Epithelial cell of prostate (primary cell): ENCODE measurements around the gene NEU2.

ENCODE experiments used
- DNase-seq: peaks from one replicate; pipeline ENCODE4 v3.0.0-alpha.2; 2011; ENCODE audit warnings: low read depth, low spot score
- H3K27ac ChIP-seq: fragments of 450-650 bp; 2 replicates; pipeline ENCODE4 v1.5.1; 2017; ENCODE audit warnings: mild to moderate bottlenecking

Gene NEU2

GRCh38 chr2:233032551-233033320 is at the start of gene NEU2:
NEU2 (plus strand) TSS chr2:233032672; CDS start chr2:233032672, 0 bp downstream.
- DNase-seq: no peak
- H3K27ac ChIP-seq: peak within 1 kb of the TSS; percentile 40

GRCh38 chr2:232982926-232983668 is 49.4 kb upstream of the NEU2 start:
- DNase-seq: no peak
- no peak overlapping the region for H3K27ac ChIP-seq

DNA sequence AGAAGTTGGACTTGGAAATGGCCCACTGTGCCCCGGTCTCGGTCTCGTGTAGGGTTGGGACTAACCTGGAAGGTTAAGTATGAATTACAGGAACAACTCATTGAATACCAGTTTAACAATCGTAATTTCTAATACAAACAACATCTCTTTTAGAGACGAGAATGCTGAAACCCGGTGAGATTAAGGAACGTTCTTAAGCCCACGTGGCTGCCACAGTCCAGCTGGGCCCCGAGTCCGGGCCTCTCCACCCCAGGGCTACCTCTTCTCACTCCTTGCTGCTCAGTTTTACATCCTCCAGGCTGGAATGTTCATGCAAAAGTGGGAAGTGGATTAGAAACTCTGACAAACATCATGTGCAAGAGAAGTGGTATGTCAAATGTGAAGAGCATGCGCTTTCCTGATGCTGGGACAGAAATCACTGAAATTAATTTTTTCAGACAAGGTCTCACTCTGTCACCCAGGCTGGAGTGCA is 48.8 kb upstream of the NEU2 start:
- no peak overlapping the region for H3K27ac ChIP-seq
- DNase-seq: no peak

DNA sequence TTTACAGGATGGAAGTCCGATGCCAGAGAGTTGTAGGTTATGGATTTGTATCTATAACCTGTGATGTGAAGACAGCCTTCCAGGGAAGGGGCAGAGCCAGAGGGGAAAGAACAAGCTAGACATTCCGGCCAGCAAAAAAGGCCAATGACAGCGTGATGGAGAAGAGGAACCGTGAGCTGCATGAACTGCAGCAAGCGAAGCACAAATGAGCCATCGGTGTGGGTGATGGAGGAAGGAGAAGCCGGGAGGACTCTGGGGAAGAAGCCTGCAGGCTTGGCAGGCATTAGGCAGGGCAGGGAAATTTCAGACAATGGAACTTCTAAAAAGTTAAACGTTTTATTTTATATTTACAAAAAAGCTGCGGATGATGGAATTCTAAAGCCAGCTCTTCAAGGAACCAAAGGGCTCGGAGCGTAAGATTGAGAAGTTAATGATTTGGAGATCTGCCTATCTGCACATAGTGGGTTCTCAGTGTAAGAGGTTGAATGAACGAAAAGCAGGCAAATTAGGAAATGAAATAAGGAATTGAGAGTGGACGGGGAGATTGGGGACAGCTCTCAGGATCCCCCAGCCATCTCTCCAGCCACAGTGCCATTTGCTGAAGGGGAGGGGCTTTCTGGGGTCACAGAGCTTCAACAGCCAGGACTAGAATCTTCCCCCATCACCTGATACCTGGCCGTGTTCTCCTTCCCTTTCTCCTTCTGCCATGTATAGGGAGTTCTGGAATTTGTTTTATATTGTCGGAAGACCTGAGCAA is 47.8 kb upstream of the NEU2 start:
- no peak for DNase-seq
- H3K27ac ChIP-seq: no peak overlapping the region

- DNase-seq: no peak
- H3K27ac ChIP-seq: no peak overlapping the region
These were observed 46.3 kb upstream of the NEU2 start for GRCh38 chr2:232986155-232986554.

GRCh38 chr2:232993231-232993821 is 39.1 kb upstream of the NEU2 start:
- DNase-seq: no peak
- H3K27ac ChIP-seq: no peak overlapping the region

GRCh38 chr2:232994446-232994845 is 38.0 kb upstream of the NEU2 start:
- no peak overlapping the region for H3K27ac ChIP-seq
- no peak for DNase-seq

- no peak for DNase-seq
- H3K27ac ChIP-seq: no peak overlapping the region
These were observed 34.5 kb upstream of the NEU2 start for GRCh38 chr2:232997749-232998665.

GRCh38 chr2:232998666-232998985 is 33.8 kb upstream of the NEU2 start:
- H3K27ac ChIP-seq: no peak overlapping the region
- DNase-seq: no peak

- no peak overlapping the region for H3K27ac ChIP-seq
- DNase-seq: no peak
These were observed 33.1 kb upstream of the NEU2 start for GRCh38 chr2:232999354-232999753.

GRCh38 chr2:233000886-233001750 is 31.4 kb upstream of the NEU2 start:
- H3K27ac ChIP-seq: no peak overlapping the region
- no peak for DNase-seq

DNA sequence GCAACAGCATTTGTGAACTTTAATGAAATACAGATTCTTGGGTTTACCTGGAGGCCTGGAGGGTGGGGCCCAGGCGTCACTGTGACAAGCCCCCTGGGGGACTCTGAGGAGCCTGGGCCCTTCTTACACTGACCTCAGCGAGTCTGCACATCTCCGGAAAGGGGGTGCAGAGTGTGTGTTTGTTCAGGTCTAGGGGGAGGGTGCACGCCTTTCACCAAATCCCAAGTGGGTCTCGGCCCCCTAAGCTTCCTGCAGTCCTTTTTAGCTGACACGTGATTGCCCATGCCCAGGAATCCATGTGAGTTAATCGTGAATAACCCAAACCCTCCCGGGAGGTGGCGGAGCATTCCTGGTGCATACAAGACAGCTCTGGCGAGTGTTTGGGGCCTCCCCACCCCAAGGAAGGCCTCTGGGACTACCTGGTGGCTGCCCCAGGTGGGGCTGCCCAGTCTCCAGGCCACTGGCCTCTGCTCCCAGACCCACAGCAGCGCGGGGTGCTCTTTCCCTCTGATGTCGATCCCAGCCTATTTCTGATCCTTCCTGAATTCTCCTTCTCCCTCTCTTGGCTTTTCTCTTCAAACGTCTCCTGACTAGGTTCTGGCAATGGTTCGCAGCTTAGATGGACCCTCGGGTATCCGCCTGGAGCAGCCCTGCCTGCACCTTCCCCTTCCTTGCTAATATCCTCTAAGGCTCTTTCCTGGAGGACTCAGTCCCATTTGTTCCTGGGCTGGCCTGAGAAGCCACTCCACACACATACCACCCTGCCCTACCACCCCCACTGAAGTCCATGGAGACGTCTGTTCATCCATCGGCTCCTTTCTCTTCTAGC is 29.4 kb upstream of the NEU2 start:
- H3K27ac ChIP-seq: no peak overlapping the region
- DNase-seq: no peak

DNA sequence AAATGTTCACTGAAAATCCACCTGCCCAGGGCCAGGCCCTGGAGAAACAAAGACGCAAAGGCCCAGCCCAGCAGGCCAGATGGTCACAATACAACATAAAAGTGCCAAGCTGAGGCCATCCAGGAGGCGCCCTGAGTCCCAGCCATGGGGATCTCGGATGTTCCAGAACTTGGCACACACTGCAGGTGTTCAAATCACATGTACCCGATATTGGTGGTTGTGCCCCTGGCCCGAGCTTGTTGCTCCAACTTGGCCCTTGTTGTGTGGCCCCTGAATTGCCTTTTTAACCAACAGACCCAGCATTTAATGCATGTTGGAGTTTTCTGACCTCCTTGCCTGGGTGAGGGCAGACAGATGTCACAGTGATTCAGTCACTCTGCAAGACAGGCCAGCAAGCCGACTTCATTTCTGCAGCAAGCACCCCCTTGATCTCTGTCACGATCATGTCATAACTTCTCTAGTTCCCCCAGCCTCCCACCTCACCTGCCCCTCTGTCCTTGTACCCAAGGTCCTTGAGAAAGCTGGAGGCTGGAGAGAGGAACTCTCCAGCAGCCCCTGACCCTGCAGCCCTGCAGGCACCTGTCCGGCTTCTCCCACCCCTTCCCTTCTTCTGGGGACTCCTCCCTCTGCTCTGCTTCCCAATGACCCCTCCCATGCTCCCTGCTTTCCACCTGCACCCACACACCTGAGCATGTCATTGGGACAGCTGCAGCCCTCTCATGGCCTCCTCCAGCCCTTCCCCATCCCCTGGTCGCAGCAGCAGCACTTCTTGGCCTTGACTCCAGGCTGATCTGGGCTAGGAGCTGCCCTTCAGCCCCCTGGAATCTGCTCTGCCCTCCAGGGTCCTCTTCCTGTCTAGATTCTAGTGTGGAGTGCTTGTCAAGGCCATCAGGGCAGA is 28.6 kb upstream of the NEU2 start:
- no peak overlapping the region for H3K27ac ChIP-seq
- no peak for DNase-seq

- no peak overlapping the region for H3K27ac ChIP-seq
- no peak for DNase-seq
These were observed 27.4 kb upstream of the NEU2 start for GRCh38 chr2:233005096-233005495.

DNA sequence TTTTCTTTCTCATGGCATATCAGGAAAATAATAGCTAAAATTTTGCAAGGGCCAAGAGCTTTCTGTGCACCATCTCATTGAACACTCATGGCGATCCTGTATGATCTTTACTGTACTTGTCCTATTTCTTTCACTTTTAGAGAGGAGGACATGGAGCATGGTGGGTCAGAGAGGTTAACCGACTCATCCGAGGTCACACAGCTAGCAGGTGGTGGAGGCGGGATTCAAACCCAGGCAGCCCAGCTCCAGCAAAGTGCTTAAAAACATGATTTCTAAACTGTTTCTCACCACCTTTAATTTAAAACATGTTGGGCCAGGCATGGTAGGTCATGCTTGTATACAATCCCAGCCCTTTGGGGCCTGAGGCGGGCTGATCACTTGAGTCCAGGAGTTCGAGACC is 25.8 kb upstream of the NEU2 start:
- no peak overlapping the region for H3K27ac ChIP-seq
- no peak for DNase-seq

- no peak for DNase-seq
- no peak overlapping the region for H3K27ac ChIP-seq
These were observed 25.2 kb upstream of the NEU2 start for GRCh38 chr2:233007270-233007669.

DNA sequence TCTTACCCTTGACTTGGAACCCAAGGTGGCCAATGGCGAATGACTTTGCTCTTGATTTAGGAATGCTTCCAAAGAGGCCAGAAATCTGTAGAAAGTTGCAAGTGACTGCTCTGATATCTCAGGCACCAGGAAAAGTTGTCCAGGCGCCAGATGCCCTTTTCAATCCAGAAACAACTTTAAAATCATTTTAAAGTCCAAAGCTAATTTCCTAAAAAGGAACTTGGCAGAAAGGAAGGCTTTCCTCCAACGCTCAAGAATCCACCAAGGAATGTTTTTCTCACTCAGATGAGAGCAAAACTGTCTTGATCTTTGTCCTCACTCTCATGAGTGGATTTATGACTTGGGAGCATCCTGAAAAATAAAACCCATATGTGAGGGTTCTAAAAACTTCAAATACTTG is 24.7 kb upstream of the NEU2 start:
- no peak for DNase-seq
- no peak overlapping the region for H3K27ac ChIP-seq
